ENCODE results near the gene CFTR.

DNA sequence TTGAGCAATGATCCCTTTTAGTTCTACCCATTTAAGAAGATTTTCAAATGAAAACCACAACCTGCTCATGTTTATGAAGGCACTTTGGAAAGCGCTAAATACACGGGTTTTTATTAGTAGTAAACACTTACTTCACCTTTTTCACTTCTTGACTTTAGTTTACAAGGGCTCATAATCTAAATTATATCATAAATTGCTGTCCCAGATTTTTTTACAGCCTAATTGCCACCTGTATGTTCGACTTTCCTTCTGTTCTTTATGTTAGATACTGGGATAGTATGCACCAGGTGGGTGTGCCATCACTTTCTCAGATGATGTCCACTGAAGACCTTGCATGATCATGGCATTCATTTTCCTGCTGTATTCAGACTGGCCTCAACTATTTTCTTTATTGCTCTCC lies 22.5 kb downstream of the CFTR start:
- TF ChIP-seq, protein P1, sequence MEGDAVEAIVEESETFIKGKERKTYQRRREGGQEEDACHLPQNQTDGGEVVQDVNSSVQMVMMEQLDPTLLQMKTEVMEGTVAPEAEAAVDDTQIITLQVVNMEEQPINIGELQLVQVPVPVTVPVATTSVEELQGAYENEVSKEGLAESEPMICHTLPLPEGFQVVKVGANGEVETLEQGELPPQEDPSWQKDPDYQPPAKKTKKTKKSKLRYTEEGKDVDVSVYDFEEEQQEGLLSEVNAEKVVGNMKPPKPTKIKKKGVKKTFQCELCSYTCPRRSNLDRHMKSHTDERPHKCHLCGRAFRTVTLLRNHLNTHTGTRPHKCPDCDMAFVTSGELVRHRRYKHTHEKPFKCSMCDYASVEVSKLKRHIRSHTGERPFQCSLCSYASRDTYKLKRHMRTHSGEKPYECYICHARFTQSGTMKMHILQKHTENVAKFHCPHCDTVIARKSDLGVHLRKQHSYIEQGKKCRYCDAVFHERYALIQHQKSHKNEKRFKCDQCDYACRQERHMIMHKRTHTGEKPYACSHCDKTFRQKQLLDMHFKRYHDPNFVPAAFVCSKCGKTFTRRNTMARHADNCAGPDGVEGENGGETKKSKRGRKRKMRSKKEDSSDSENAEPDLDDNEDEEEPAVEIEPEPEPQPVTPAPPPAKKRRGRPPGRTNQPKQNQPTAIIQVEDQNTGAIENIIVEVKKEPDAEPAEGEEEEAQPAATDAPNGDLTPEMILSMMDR (IDR thresholded peaks at IDR 0.05) = no peak
- TF ChIP-seq POLR2A (IDR thresholded peaks at IDR 0.05) = no peak

Measured in thyroid gland (tissue), 4 donors.